22Rv1 (cell line): ENCODE data around the gene DAAM2.

Source experiments
- ZFX ChIP-seq: fragments of 450-650 bp; IDR thresholded peaks from 2 replicates; pipeline ENCODE4 v1.6.1; 2017; ENCODE audit warnings: antibody characterized with exemption, borderline replicate concordance
- TF ChIP-seq, protein P1 (sequence below): fragments of 450-650 bp; IDR thresholded peaks from 2 replicates; pipeline ENCODE4 v1.5.1; 2017; ENCODE audit warnings: mild to moderate bottlenecking

GRCh38 chr6:39786649-39787048, 5.5 kb upstream of the DAAM2 start:
- TF ChIP-seq, protein P1, sequence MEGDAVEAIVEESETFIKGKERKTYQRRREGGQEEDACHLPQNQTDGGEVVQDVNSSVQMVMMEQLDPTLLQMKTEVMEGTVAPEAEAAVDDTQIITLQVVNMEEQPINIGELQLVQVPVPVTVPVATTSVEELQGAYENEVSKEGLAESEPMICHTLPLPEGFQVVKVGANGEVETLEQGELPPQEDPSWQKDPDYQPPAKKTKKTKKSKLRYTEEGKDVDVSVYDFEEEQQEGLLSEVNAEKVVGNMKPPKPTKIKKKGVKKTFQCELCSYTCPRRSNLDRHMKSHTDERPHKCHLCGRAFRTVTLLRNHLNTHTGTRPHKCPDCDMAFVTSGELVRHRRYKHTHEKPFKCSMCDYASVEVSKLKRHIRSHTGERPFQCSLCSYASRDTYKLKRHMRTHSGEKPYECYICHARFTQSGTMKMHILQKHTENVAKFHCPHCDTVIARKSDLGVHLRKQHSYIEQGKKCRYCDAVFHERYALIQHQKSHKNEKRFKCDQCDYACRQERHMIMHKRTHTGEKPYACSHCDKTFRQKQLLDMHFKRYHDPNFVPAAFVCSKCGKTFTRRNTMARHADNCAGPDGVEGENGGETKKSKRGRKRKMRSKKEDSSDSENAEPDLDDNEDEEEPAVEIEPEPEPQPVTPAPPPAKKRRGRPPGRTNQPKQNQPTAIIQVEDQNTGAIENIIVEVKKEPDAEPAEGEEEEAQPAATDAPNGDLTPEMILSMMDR, result no peak
- no peak for TF ChIP-seq ZFX
